NCI-H2029 treated with DMSO at 0.1 percent for 48 hours (cell line): ENCODE results near the gene GNL1.
"Not testable (repeated sequence)": the region's sequence is repeated elsewhere in the genome, so short reads cannot be mapped to it uniquely, and the experiment has no call there.

Experiments used
- DNase-seq: peaks from one replicate; lab custom pipeline; 2025; lab: John Stamatoyannopoulos, UW

The GNL1 gene

DNA sequence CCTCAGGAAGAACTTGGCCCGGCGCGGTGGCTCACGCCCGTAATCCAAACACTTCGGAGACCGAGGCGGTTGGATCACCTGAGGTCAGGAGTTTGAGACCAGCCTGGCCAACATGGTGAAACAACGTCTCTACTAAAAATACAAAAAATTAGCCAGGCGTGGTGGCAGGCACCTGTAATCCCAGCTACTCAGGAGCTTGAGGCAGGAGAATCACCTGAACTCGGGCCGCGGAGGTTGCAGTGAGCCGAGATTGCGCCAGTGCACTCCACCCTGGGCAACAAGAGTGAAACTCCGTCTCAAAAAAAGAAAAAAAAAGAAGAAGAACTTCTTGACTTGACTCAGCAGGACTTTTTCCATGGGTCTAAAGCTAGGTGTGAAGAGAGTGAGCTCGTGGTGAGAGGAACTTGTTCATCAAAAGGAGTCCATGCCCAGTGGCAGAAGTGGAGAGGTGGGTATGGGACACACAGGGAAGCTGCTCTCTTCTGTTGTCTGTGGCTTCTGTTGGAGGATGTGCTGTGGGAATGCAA is 26.9 kb downstream of the GNL1 start:
- not testable (repeated sequence) for DNase-seq

DNA sequence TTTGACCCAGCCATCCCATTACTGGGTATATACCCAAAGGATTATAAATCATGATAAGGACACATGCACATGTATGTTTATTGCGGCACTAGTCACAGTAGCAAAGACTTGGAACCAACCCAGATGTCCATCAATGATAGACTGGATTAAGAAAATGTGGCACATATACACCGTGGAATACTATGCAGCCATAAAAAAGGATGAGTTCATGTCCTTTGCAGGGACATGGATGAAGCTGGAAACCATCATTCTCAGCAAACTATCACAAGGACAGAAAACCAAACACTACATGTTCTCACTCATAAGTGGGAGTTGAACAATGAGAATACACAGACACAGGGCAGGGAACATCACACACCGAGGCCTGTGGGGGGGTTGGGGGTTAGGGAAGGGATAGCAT is 29.8 kb downstream of the GNL1 start:
- DNase-seq: not testable (repeated sequence)

DNA sequence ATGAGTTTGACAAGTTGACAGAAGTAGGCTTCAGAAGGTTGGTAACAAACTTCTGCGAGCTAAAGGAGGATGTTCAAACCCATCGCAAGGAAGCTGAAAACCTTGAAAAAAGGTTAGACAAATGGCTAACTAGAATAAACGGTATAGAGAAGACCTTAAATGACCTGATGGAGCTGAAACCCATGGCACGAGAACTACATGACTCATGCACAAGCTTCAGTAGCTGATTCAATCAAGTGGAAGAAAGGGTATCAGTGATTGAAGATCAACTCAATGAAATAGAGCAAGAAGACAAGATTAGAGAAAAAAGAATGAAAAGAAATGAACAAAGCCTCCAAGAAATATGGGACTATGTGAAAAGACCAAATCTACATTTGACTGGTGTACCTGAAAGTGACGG is 34.3 kb downstream of the GNL1 start:
- DNase-seq: not testable (repeated sequence)

DNA sequence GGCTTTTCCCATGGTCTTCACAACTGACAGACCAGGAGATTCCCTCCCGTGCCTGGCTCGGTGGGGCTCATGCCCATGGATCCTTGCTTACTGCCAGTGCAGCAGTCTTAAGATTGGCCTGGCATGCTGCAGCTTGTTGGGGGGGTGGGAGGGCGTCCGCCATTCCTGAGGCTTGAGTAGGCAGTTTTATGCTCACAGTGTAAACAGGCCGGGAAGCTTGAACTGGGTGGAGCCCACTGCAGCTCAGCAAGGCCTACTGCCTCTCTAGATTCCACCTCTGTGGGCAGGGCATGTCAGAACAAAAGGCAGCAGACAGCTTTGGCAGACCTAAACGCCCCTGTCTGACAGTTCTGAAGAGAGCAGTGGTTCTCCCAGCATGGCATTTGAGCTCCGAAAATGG is 35.2 kb downstream of the GNL1 start:
- not testable (repeated sequence) for DNase-seq

- DNase-seq: no peak
Measured at GRCh38 chr6:30520522-30520921, 35.8 kb downstream of the GNL1 start.

DNA sequence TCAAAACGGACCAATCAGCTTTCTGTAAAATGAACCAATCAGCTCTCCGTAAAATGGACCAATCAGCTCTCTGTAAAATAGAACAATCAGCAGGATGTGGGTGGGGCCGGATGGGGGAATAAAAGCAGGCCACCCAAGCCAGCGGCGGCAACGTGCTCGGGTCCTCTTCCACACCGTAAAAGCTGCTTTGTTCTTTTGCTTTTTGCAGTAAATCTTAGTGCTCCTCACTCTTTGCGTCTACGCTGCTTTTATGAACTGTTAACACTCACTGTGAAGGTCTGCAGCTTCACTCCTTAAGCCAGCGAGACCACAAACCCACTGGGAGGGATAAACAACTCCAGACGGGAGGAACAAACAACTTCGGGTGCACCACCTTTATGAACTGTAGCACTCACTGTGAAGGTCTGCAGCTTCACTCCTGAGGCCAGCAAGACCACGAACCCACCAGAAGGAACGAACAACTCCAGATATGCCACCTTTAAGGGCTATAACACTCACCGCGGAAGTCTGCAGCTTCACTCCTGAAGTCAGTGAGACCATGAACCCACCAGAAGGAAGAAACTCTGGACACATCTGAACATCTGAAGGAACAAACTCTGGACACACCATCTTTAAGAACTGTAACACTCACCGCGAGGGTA is 37.7 kb downstream of the GNL1 start:
- not testable (repeated sequence) for DNase-seq

DNA sequence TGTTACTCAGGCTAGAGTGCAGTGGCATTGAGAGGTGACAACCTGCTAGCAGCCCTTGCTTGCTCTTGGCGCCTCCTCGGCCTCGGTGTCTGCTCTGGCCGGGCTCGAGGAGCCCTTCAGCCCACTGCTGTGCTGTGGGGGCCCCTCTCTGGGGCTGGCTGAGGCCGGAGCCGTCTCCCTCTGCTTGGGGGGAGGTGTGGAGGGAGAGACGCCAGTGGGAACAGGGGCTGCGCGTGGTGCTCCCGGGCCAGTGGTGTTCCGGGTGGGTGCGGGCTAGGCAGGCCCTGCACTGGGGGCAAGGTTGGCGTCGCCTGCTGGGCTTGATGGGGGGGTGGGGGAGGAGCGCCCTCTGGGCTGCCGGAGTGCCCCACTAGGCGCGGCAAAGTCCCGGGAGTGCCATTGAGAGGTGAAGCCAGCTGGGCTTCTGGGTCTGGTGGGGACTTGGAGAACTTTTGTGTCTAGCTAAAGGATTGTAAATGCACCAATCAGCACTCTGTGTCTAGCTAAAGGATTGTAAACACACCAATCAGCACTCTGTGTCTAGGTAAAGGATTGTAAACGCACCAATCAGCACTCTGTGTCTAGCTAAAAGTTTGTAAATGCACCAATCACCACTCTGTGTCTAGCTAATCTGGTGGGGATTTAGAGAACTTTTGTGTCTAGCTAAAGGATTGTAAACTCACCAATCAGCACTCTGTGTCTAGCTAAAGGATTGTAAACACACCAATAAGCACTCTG is 38.4 kb downstream of the GNL1 start:
- not testable (repeated sequence) for DNase-seq

DNA sequence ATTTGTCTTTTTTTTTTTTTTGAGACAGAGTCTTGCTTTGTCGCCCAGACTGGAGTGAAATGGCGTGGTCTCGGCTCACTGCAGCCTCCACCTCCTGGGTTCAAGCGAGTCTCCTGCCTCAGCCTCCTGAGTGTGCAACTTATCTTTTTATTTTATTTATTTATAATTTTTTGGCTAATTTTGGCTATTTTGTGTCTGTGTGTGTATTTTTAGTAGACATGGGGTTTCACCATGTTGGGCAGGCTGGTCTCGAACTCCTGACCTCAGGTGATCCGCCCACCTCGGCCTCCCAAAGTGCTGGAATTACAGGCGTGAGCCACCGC is 39.6 kb downstream of the GNL1 start:
- DNase-seq: not testable (repeated sequence)

DNA sequence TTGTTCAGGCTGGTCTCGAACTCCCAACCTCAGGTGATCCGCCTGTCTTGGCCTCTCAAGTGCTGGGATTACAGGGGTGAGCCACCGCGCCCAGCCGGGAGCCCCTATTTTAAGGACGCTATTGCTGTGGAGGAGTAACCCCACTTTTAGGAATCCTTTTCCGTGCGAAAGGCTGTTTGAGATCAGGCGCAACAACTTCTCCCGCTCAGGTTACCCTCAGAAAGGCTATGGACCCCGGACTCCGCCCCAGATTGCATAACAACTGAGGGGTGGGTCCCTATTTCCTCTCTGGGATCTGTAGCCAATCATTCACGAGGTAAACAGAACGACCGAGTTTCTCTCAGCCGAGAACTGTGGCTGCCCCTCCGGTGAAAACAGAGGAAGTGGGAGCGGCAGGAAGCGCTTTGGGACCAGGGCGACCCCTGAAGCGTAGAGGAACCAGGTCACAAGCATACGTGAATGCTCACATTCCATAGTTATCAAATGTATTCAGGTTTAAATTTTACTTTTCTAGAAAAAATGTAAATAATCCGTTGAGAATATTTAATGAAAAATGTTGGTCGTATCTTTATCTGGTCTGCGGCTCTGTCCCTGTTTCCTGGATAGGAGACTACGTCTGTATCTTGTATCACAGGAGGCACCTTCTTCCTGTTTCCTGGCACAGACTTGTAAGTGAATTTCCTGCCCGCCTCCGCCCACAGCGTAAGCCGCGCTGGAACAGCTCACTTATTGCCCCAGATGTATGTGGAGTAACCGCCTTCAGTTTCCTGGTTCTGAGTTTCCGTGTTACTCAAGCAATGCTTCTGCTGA is 40.1 kb downstream of the GNL1 start:
- DNase-seq: peak; percentile 61

DNA sequence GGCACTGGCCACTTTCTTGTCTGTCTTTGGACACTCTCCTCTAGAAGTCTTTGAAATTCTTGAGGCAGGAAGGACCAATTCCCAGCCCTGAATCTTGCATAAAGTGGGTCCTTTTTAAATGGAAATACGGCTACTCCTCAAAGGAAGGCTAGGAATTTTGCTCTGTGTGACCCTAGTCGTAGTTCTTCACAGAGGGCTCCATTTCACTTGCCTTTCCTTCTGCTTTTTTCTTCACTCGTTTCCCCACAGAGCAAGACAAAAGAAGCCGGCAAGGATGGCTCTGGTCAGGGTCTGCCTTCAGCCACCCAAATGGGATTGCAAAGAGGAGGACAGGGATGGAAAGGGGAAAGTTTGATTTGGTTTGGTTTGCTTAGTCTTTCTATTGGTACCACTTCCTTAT is 41.2 kb downstream of the GNL1 start:
- DNase-seq: no peak

GRCh38 chr6:30513451-30513850 is 42.8 kb downstream of the GNL1 start:
- no peak for DNase-seq

DNA sequence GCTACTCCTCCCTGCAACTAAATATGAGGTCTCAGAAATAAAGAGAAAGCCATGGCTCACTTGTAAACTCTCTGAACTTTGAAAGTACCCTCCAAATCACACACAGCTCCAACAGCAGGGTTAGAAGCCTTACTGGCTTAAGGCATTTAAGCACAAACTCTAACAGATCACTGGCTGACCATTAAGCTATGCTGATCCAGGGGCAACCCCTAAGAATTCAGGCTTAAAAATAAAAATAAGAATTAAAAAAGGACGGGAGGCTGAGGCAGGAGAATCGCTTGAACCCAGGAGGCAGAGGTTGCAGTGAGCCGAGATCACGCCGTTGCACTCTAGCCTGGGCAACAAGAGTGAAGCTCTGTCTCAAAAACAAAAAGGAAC is 45.1 kb downstream of the GNL1 start:
- DNase-seq: no peak

- no peak for DNase-seq
Measured at GRCh38 chr6:30510419-30511168, 45.7 kb downstream of the GNL1 start.

- no peak for DNase-seq
Measured at GRCh38 chr6:30508890-30509736, 47.2 kb downstream of the GNL1 start.

DNA sequence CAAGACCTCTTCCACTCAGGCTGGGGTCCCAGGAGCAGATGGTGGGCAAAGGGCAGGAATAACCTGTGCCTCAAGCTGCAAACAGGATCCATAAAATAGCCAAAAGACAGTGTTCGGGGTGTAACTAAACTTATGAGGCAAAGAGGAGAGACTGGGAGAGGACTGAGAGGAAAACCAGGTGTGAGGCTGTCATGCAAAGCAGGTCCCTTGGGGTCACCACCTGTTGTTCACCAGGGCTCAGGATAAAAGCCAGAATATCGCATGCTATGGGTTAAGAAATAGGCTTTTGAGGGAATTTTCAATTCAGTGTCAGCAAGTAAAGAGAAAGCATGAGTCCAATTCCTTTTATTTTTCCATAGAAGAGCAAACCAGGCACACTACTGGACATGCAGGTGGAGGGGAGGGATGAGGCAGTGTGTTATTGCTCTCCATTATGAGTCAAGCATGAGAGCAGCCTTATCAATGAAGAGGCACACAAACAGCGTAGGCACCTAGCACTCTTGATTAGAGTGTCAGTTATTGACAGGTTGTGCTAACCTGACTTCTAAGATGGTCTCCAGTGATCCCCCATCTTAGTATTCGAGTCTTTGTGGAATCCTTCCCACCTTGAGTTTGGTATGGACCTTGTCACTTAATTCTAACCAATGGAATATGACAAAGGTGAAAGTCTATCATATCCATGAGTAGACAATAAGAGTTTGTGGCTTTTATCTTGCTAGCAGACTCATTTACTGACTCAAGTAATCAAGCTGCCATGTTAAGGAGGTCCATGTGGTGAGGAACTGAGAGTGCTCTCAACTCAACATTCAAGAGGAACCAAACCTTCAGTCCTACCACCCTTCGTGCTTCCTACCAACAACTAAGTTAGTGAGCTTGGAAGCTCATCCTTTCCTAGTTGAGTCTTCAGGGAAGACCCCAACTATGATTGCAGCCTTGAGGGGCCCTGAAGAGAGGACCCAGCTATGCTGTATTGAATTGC is 48.2 kb downstream of the GNL1 start:
- no peak for DNase-seq

DNA sequence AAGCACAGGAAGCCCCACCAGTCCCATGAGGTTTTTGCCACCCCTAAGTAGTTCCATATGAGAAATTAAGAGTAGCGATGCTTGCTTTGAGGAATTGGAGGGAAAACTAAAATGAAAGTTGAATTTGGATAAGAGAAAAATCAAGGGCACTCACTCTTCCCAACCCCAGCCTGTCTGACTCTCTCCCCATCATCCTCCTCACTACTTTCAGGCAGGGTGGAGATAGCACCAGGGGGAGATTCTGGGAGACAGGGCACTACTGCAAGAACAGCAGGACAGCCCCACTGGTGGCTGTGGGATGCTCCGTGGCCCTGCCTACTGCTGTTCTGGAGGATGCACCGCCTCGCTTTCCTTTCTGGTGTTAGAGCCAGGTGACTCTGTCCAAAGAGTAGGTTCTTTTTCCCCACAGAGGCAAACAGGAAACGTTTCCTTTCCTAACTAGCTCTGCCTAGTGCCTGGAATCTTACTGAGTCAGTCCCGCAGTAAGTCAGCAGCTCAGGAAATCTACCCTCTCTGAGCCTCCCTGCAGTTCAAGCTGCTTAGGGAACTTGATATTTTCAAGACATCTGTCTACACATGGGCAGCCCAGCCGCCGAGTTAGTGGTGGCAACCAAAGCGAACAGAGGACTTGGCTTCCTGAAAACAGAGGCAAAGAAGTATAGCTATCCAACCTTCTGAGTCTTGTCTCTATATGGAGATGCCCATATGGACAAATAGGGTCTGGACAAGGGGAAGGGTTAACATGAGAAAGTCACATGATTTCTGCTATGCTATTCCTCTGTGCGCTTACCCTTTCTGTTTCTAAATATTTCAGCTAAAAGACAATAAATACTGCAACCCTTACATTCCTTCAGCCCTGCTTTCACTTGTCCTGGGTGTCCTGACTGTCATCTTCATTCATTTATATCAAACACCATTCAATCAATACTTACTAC is 55.6 kb downstream of the GNL1 start:
- DNase-seq: no peak

DNA sequence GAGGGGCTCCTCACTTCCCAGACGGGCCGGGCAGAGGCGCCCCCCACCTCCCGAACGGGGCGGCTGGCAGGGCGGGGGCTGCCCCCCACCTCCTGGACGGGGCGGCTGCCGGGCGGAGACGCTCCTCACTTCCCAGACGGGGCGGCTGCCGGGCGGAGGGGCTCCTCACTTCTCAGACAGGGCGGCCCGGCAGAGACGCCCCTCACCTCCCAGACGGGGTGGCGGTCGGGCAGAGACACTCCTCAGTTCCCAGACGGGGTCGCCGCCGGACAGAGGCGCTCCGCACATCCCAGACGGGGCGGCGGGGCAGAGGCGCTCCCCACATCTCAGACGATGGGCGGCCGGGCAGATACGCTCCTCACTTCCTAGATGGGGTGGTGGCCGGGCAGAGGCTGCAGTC is 57.6 kb downstream of the GNL1 start:
- DNase-seq: not testable (repeated sequence)

GRCh38 chr6:30497714-30498113 is 58.6 kb downstream of the GNL1 start:
- no peak for DNase-seq

- DNase-seq: not testable (repeated sequence)
Measured at GRCh38 chr6:30497261-30497599, 59.1 kb downstream of the GNL1 start.
